Stomach (tissue), 9 donors: ENCODE measurements around the gene HSD17B11. TPM values are rescaled to one million over a fixed set of nuclear protein-coding genes. Genes with fewer than 3 reads are reported as not detected.
A peak's percentile ranks its signal among the peaks of the same experiment; 100 is the strongest.
"Not testable (repeated sequence)": the region's sequence is repeated elsewhere in the genome, so short reads cannot be mapped to it uniquely, and the experiment has no call there.

Experiments
- DNase-seq, 2 donors: peaks; one replicate each; pipeline versions ENCODE4 v3.0.0 to v3.0.0-alpha.2; 2013 to 2019
- H3K27ac ChIP-seq, 5 donors: fragments of 200-600 bp in 4 of 5; sonication (generic) in 4 of 5; one replicate each; pipeline ENCODE4 v1.5.1; 2013 to 2019; ENCODE audit warnings: mild to moderate bottlenecking in 1 of 5, moderate library complexity in 1 of 5
- H3K27me3 ChIP-seq, 3 donors: fragments of 200-600 bp; sonication (generic); one replicate each; pipeline ENCODE4 v1.5.1; 2017 to 2019; ENCODE audit warnings: mixed run types in 1 of 3
- H3K36me3 ChIP-seq, 4 donors: fragments of 200-600 bp; sonication (generic); 1 replicate in 3 of 4; 2 replicates in 1 of 4; pipeline ENCODE4 v1.5.1; 2016 to 2019
- H3K4me1 ChIP-seq, 4 donors: fragments of 200-600 bp; sonication (generic); one replicate each; pipeline ENCODE4 v1.5.1; 2016 to 2019
- H3K4me3 ChIP-seq, 4 donors: fragments of 200-600 bp; sonication (generic) in 3 of 4; one replicate each; pipeline ENCODE4 v1.5.1; 2016 to 2019; ENCODE audit warnings: mild to moderate bottlenecking in 1 of 4
- H3K9me3 ChIP-seq, 4 donors: fragments of 200-600 bp; sonication (generic); one replicate each; pipeline ENCODE4 v1.5.1; 2016 to 2019
- CTCF ChIP-seq, 7 experiments: fragments of 450-650 bp in 4 of 7; fragments of 200-600 bp in 3 of 7; sonication (generic) in 3 of 7; IDR thresholded peaks; one replicate each; pipeline ENCODE4 v1.5.1; 2016 to 2019; ENCODE audit warnings: antibody characterized with exemption in 7 of 7, control low read depth in 2 of 7, mild to moderate bottlenecking in 1 of 7
- EP300 ChIP-seq: sonication (generic); formaldehyde crosslinking; IDR thresholded peaks from one replicate; pipeline ENCODE4 v1.6.1; 2017; ENCODE audit warnings: antibody characterized with exemption
- POLR2A ChIP-seq, 4 donors: fragments of 450-650 bp; IDR thresholded peaks; one replicate each; pipeline ENCODE4 v1.6.1; 2016; ENCODE audit warnings: antibody characterized with exemption in 4 of 4, control low read depth in 2 of 4, mild to moderate bottlenecking in 1 of 4, moderate library complexity in 1 of 4
- POLR2AphosphoS5 ChIP-seq, 3 donors: sonication (generic); formaldehyde crosslinking; IDR thresholded peaks; one replicate each; pipeline ENCODE4 v1.6.1; 2016; ENCODE audit warnings: antibody characterized with exemption in 3 of 3
- WGBS, 5 donors: extraction: QIAGEN DNeasy Blood & Tissue Kit in 3 of 5; methylation state at CpG; one replicate each; pipeline versions ENCODE4 v1.1.5 to v1.1.7; 2013 to 2018; 5-methylcytosine and 5-hydroxymethylcytosine counted together
- intact Hi-C: fragments of 100-400 bp; cut with DNase I; formaldehyde crosslinking; loops from one replicate; pipeline ENCODE4 v1.15.1; 2023; ENCODE audit warnings: low total_unique reads
- polyA plus RNA-seq, 3 donors: library from polyadenylated mRNA; stranded (reverse); fragments of 200-250 nt; gene quantifications; one replicate each; pipeline ENCODE4 v1.2.3, GENCODE V29; 2013
- total RNA-seq, 5 donors: library from RNA; depleted of rRNA; stranded (reverse); fragments of >200 nt; gene quantifications; one replicate each; pipeline versions ENCODE4 v1.1.0 to v1.2.3, GENCODE V29; 2014 to 2016
- donor health status: healthy with polysubstance abuse.
- donor health status: Bipolar disorder and iron deficiency.
- donor health status: healthy.

The HSD17B11 gene
- total and polyA plus RNA-seq, 8 donors: 14.4 to 116 (median 55.8) TPM

GRCh38 chr4:87317527-87317926, 73.5 kb downstream of the HSD17B11 start:
- peak in 1 of 2 donors; percentile 42 for DNase-seq
- TF ChIP-seq CTCF (IDR thresholded peaks at IDR 0.05) (no peak), POLR2A (IDR thresholded peaks at IDR 0.05) (no peak), POLR2AphosphoS5 (IDR thresholded peaks at IDR 0.05) (no peak), EP300 (no peak)
- intact Hi-C loops: no loop called here

GRCh38 chr4:87316961-87317360, 74.0 kb downstream of the HSD17B11 start:
- Histone ChIP-seq H3K4me1 (no peaks in the 10 kb centered on the region), H3K27ac (no peak overlapping the region), H3K9me3 (no peaks in the 10 kb centered on the region), H3K4me3 (no peak overlapping the region), H3K36me3 (no peaks in the 10 kb centered on the region), H3K27me3 (no peaks in the 10 kb centered on the region)
- 86 to 96% (median 93%) methylated on average over 3 of the region's 3 CpGs for WGBS, 5 donors
- intact Hi-C loops: no loop called here
- DNase-seq: no peak
- TF ChIP-seq POLR2A (IDR thresholded peaks at IDR 0.05) (no peak), CTCF (IDR thresholded peaks at IDR 0.05) (no peak), EP300 (no peak), POLR2AphosphoS5 (IDR thresholded peaks at IDR 0.05) (no peak)

More at GRCh38 chr4:87317527-87317926, 73.5 kb downstream of the HSD17B11 start:
- no peak overlapping the region for H3K27ac ChIP-seq
- 34 to 75% (median 40%) methylated on average over 1 of the region's 1 CpG for WGBS, 5 donors
- no peaks in the 10 kb centered on the region for H3K4me1 ChIP-seq
- H3K36me3 ChIP-seq: no peaks in the 10 kb centered on the region
- no peaks in the 10 kb centered on the region for H3K27me3 ChIP-seq
- H3K9me3 ChIP-seq: no peaks in the 10 kb centered on the region
- H3K4me3 ChIP-seq: no peak overlapping the region

GRCh38 chr4:87315000-87315399, 76.0 kb downstream of the HSD17B11 start:
- H3K4me1 ChIP-seq, H3K9me3 ChIP-seq, intact Hi-C loops, H3K27me3 ChIP-seq, H3K36me3 ChIP-seq, DNase-seq, H3K4me3 ChIP-seq: not testable (repeated sequence)
- peak overlapping the region in 1 of 5 donors; percentile 18 for H3K27ac ChIP-seq
- 62 to 78% (median 70%) methylated on average over 4 of the region's 4 CpGs for WGBS, 5 donors

- H3K36me3 ChIP-seq: no peaks in the 10 kb centered on the region
- TF ChIP-seq POLR2AphosphoS5 (IDR thresholded peaks at IDR 0.05) (no peak), CTCF (IDR thresholded peaks at IDR 0.05) (no peak), EP300 (no peak), POLR2A (IDR thresholded peaks at IDR 0.05) (no peak)
- H3K27me3 ChIP-seq: no peaks in the 10 kb centered on the region
- H3K27ac ChIP-seq: no peak overlapping the region
- 82 to 89% (median 87%) methylated on average over 3 of the region's 3 CpGs for WGBS, 5 donors
- H3K4me1 ChIP-seq: no peaks in the 10 kb centered on the region
- H3K9me3 ChIP-seq: no peaks in the 10 kb centered on the region
- intact Hi-C loops: no loop called here
- H3K4me3 ChIP-seq: no peak overlapping the region
- no peak for DNase-seq
These were observed 77.2 kb downstream of the HSD17B11 start for GRCh38 chr4:87313756-87314155.

GRCh38 chr4:87311684-87312083, 79.3 kb downstream of the HSD17B11 start:
- Histone ChIP-seq H3K27ac (no peak overlapping the region), H3K36me3 (no peaks in the 10 kb centered on the region), H3K9me3 (no peaks in the 10 kb centered on the region), H3K4me1 (no peaks in the 10 kb centered on the region), H3K4me3 (no peak overlapping the region), H3K27me3 (no peaks in the 10 kb centered on the region)
- no peak for DNase-seq
- intact Hi-C loops: no loop called here
- no peak for TF ChIP-seq POLR2A (IDR thresholded peaks at IDR 0.05)
- no peak for TF ChIP-seq POLR2AphosphoS5 (IDR thresholded peaks at IDR 0.05)
- no peak for TF ChIP-seq EP300
- TF ChIP-seq CTCF (IDR thresholded peaks at IDR 0.05): no peak
- WGBS, 5 donors: 90 to 100% (median 99%) methylated on average over 3 of the region's 3 CpGs
